Activated gamma-delta T cell treated with Interleukin-2 at 50 U/mL for 16 hours (primary cell): Measurements from ENCODE around the gene SRI.

Experiments
- DNase-seq: peaks from one replicate; pipeline ENCODE4 v3.0.0-alpha.2; 2020

The SRI gene

GRCh38 chr7:88224601-88225275, 4.9 kb upstream of the SRI start:
- DNase-seq, result no peak

GRCh38 chr7:88223265-88223664, 3.4 kb upstream of the SRI start:
- DNase-seq, result no peak

GRCh38 chr7:88218836-88219605, 817 bp downstream of the SRI start:
- DNase-seq, result peak; percentile 13

DNA sequence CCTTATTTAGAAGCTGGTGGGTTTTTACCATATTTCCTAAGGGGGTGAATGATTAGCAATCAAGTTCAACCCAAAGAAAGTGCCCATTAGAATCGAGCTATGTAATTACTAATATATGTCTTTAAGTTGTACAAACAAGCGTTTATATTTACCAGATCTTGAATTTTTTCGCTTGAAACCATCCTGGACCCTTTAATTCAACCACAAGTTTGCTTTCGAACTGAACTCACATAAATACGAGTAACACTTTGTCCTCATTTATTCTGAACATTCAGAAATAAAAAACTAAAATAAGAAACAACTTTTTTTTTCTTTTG, 1.5 kb downstream of the SRI start:
- DNase-seq, result no peak

DNA sequence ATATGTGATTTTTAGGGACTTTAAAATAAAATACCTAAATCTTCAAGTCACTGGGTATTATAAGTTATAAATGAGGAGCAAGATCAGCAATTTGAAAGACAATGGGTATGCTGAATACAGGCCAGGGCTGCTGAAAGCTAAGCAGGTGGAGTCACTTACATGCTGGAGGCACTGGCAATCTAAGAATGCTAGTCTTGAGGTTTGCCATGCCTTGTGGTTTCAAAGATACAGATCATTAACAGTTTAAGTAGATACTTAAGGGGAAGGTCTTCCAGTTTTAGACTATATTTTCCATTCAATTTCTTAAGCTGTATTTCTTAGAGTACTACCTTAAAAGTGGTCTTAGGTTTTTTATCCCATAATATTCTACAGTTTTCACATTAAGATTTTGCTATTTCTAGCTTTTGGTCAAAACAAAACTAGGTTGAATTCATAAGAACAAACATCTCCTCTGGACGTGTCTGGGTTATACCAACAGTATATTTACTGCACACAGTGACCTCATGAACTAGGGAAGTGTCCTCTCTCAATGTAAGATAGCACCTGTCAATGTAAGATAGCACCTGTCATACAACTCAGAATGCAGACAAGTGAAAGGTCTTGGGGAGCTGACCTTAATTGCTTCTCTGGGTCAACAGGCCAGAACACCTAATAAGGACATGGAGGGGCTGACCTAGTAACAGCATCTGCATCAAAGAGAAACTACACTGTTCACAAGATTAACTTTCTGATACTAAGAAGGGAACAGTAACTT, 2.0 kb downstream of the SRI start:
- DNase-seq, result no peak

DNA sequence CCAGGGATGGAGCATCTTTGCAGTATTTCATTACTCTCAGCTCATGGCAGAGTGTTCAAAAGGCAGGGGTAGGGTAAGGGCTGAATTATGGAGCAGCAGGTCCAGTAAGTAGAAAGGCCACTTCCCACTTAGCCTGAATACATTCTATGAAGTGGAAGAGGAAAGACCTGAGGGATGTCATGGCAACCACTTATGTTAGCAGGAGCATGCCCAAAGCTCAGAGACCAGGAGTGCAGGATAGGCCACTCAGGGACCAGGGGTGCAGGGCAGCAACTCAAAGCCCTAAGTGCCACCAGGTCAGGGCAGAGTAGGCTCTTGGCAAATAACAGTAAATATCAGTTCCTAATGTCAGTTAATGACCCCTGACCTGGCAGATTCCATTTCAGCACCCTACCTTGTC, 3.6 kb downstream of the SRI start:
- no peak for DNase-seq

- DNase-seq, result no peak
Measured at GRCh38 chr7:88215295-88215694, 4.5 kb downstream of the SRI start.

- DNase-seq, result no peak
Measured at GRCh38 chr7:88214456-88214855, 5.4 kb downstream of the SRI start.

- no peak for DNase-seq
Measured at GRCh38 chr7:88212918-88213317, 6.9 kb downstream of the SRI start.

GRCh38 chr7:88208521-88208920, 11.3 kb downstream of the SRI start:
- DNase-seq, result no peak

DNA sequence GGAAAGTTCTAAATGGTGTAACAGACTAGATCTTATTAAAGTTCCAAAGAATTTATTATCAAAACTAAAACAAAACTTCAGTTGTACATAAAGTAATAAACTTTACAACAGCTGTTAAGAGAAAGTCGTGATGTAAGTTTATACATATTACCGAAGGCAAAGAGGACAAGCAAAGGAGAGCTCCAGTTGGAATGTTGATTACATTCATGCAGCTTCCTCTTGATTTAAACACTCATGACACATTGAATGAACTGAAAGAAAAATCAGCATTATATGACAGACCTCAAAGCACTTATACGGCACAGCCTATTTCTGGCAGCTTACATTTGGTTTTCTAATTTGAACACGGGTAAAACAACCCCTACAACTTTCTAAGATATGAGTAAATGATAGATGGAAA, 13.6 kb downstream of the SRI start:
- no peak for DNase-seq

DNA sequence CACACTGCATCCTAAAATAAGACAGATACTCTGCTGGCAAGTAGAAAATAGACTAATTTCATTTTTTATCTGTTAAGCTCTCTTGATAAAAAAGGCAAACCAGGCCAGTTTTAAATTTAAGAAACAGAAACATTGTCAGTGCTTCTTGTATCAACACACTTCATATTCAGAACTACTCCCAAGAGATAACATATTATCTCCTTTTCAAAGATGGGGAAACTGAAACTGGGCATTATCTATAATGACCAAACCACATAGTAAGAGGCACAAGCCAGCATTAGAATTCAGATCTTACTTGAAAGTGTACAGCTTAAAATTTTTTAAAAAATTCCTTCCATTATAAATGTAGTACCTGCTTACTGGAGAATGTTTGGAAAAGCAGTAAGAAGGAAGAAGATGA, 14.7 kb downstream of the SRI start:
- DNase-seq, result no peak

DNA sequence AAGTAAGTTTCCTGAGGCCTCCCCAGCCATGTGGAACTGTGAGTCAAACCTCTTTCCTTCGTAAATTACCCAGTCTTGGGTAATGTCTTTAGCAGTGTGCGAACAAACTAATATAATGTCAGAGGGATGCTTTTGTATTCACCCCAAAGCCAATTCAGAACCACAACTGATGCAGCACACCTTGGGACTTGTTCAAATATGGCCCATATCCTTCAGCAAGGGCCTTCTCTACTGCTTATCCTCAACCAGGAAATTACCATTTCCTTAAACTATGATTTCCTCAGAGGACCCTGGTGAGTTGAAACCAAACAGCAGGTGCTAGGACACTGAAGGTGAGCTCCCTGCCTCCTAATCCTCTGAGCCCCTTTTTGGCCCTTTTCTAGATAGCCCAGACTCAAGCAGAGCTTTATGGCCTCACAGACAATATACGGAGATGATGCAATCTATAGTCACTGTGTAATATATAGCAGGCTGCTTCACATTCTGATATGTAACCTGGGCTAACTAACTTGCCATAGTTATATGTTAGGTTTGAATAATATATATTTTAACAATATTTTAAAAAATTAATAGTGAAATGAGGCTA, 15.2 kb downstream of the SRI start:
- no peak for DNase-seq

- DNase-seq, result no peak
Measured at GRCh38 chr7:88203401-88203800, 16.4 kb downstream of the SRI start.

DNA sequence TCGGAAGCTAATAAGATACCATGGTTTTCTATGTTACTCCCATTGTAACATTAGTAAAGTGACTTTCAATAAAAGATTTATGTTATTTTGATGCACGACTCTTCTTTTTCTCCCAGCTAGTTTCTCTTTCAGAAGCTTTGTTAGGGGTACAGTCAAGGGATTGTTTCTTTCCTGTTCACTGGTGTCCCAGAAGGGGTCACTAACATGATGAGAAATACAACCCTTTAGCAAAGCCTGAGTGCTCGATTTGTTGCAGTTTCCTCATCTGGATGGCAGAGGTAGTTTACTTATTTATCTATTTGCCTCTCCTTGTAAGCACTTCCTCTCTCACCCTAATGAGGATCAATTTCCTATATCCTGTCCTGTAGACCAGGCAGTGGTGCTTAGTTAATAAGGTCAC, 17.0 kb downstream of the SRI start:
- DNase-seq, result no peak

- no peak for DNase-seq
Measured at GRCh38 chr7:88202278-88202677, 17.6 kb downstream of the SRI start.

DNA sequence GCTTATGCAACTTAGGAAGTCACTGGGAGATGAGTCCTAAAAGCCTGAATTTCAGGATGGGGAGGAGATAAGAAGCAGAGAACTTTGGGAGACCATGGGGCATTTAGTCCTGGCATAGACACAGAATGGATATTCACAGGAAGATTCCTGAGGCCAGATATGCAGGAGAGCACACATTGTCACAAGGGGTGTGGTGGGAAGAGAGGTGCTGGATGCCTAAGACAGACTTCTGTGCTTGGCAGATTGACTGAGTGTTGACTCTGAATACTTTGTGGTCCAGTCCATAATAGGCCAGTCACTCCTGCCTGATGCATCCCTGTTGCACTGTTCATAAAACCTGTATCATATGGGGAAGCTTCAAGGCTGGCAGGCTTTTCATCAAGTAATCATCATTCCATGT, 18.5 kb downstream of the SRI start:
- no peak for DNase-seq

GRCh38 chr7:88200789-88201188, 19.0 kb downstream of the SRI start:
- no peak for DNase-seq

- no peak for DNase-seq
Measured at GRCh38 chr7:88200261-88200660, 19.6 kb downstream of the SRI start.

DNA sequence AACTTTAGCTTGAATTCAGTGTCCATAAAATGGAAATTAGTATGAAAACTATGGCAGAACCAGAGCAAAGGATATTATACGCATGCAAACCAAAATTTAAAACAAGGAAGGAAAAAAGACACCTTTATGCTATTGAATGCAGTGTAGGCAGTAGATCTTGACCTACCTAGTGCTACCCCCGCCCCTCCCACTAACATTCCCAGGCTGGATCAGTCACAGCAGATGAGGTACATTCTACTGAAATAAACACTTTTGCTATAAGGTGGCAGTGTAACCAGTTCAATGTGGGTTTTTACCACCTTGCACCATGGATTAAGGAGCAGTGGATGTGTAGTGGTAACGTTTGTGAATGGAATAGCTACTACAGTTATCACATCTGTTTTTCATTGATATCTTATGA, 27.9 kb downstream of the SRI start:
- no peak for DNase-seq

GRCh38 chr7:88185650-88186049, 34.2 kb downstream of the SRI start:
- no peak for DNase-seq

DNA sequence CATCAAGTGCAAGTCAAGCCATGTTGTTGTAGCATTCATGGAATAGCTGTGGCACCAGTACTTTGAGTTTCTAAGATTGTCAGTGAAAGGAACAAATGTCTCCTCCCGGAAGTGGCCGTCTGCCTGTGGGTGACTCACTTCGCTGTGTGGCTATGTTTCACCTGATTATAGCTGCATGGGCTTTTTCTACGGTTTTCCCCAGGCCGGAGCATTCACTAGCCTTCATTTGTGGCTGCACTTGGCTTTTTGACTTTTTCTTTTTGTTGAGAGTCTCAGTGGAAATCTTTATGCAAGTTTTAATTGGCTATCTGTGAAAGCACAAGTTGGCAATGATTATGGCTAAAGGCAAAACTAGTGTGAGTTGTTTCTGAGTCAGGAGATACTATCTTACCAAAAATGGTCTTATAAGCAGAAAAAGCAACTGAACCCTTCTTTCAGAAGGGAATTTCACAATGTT, 35.0 kb downstream of the SRI start:
- no peak for DNase-seq

GRCh38 chr7:88183051-88183450, 36.8 kb downstream of the SRI start:
- DNase-seq, result no peak

DNA sequence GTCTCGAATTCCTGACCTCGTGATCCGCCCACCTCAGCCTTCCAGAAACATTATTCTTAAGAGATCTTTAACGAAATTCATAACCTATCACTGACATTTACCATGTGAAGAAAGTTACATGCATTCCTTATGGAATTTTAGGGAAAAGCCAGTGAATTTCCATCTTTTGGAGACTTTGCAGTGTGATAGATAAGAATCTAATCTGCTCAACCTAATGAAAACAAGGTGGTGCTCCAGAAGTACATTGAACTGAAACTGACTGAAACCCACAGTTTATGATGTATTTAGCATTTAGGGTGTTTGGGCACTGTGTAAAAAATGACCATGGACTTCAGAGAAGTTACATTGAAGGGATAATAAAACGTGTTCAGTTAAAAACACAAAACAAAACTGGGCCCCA, 43.6 kb downstream of the SRI start:
- DNase-seq, result no peak
